Measurements from ENCODE around the gene TWIST2. TPM values are rescaled to one million over a fixed set of nuclear protein-coding genes. Genes with fewer than 3 reads are reported as not detected.

TWIST2 gene
- total RNA-seq, 4 donors from 2014 or later = 10.4 to 30.1 (median 20.8) TPM

- intact Hi-C loops (cut with DNase I) = no loop called here
- Histone ChIP-seq H3K9me3 (peaks cover 4% of the 10 kb centered on the region), H3K36me3 (no peaks in the 10 kb centered on the region), H3K4me1 (no peaks in the 10 kb centered on the region), H3K4me3 (replicated peaks in 1 of 3) (no peak overlapping the region), H3K27me3 (no peaks in the 10 kb centered on the region), H3K27ac (no peak overlapping the region)
- DNase-seq = no peak
- TF ChIP-seq POLR2A (IDR thresholded peaks at IDR 0.05) (no peak), CTCF (IDR thresholded peaks at IDR 0.05) (no peak)
- WGBS, 2 donors = 69 to 75% methylated on average over 2 of the region's 2 CpGs
Measured at GRCh38 chr2:238831177-238831576, 16.7 kb upstream of the TWIST2 start.

- Histone ChIP-seq H3K27ac (no peak overlapping the region), H3K9me3 (peaks cover 4% of the 10 kb centered on the region)
Measured at GRCh38 chr2:238834982-238835381, 12.9 kb upstream of the TWIST2 start.

GRCh38 chr2:238835726-238836301 lies 12.1 kb upstream of the TWIST2 start:
- Histone ChIP-seq H3K4me3 (replicated peaks in 1 of 3) (no peak overlapping the region), H3K9me3 (no peaks in the 10 kb centered on the region), H3K4me1 (no peaks in the 10 kb centered on the region), H3K36me3 (no peaks in the 10 kb centered on the region), H3K27me3 (no peaks in the 10 kb centered on the region), H3K27ac (no peak overlapping the region)
- TF ChIP-seq CTCF (IDR thresholded peaks at IDR 0.05) (no peak), POLR2A (IDR thresholded peaks at IDR 0.05) (no peak)
- intact Hi-C loops (cut with DNase I) = no loop called here
- 59 to 67% methylated on average over 7 of the region's 7 CpGs for WGBS, 2 donors
- no peak for DNase-seq

More at GRCh38 chr2:238834982-238835381, 12.9 kb upstream of the TWIST2 start:
- TF ChIP-seq CTCF (IDR thresholded peaks at IDR 0.05) = no peak
- TF ChIP-seq POLR2A (IDR thresholded peaks at IDR 0.05) = no peak
- no peaks in the 10 kb centered on the region for H3K36me3 ChIP-seq
- intact Hi-C loops (cut with DNase I) = no loop called here
- DNase-seq = no peak
- WGBS, 2 donors = 74 to 80% methylated on average over 3 of the region's 3 CpGs
- H3K4me3 ChIP-seq (replicated peaks in 1 of 3) = no peak overlapping the region
- no peaks in the 10 kb centered on the region for H3K4me1 ChIP-seq
- no peaks in the 10 kb centered on the region for H3K27me3 ChIP-seq

GRCh38 chr2:238838786-238839327 lies 9.0 kb upstream of the TWIST2 start:
- no peak overlapping the region for H3K4me3 ChIP-seq (replicated peaks in 1 of 3)
- H3K36me3 ChIP-seq = no peaks in the 10 kb centered on the region
- DNase-seq = no peak
- H3K9me3 ChIP-seq = no peaks in the 10 kb centered on the region
- TF ChIP-seq POLR2A (IDR thresholded peaks at IDR 0.05) (no peak), CTCF (IDR thresholded peaks at IDR 0.05) (no peak)
- H3K27ac ChIP-seq = no peak overlapping the region
- intact Hi-C loops (cut with DNase I) = no loop called here
- H3K4me1 ChIP-seq = no peaks in the 10 kb centered on the region
- no peaks in the 10 kb centered on the region for H3K27me3 ChIP-seq

- Histone ChIP-seq H3K36me3 (no peaks in the 10 kb centered on the region), H3K4me3 (replicated peaks in 1 of 3) (no peak overlapping the region), H3K4me1 (no peaks in the 10 kb centered on the region), H3K27ac (no peak overlapping the region), H3K9me3 (no peaks in the 10 kb centered on the region), H3K27me3 (no peaks in the 10 kb centered on the region)
- TF ChIP-seq POLR2A (IDR thresholded peaks at IDR 0.05) (no peak), CTCF (IDR thresholded peaks at IDR 0.05) (no peak)
- no peak for DNase-seq
- intact Hi-C loops (cut with DNase I) = no loop called here
- WGBS, 2 donors = 95 to 100% methylated on average over 2 of the region's 2 CpGs
Measured at GRCh38 chr2:238839428-238839827, 8.5 kb upstream of the TWIST2 start.

Data from thyroid gland (tissue), 4 donors.